Heart left ventricle (tissue), 16 donors: ENCODE data around the gene DDHD1. TPM values are rescaled to one million over a fixed set of nuclear protein-coding genes. Genes with fewer than 3 reads are reported as not detected.

Experiments used
- ATAC-seq, 4 donors: fragments of 200-7000 bp; cut with Tn5 transposase; one replicate each; pipeline ENCODE4 v1.9.1; 2020 to 2022; ENCODE audit warnings: moderate library complexity in 4 of 4, mild to moderate bottlenecking in 3 of 4, moderate number of reproducible peaks in 1 of 4
- DNase-seq, 5 donors: peaks; one replicate each; pipeline ENCODE4 v3.0.0-alpha.2; 2020
- H3K27ac ChIP-seq, 12 donors: fragments of 200-600 bp; sonication (generic) in 4 of 12; one replicate each; pipeline versions ENCODE4 v1.5.0 to v1.8.0; 2016 to 2022; ENCODE audit warnings: mild to moderate bottlenecking in 2 of 12
- H3K27me3 ChIP-seq, 9 donors: fragments of 200-600 bp; sonication (generic) in 2 of 9; one replicate each; pipeline versions ENCODE4 v1.5.1 to v1.8.0; 2016 to 2022; ENCODE audit warnings: mild to moderate bottlenecking in 3 of 9
- H3K36me3 ChIP-seq, 9 donors: fragments of 200-600 bp; sonication (generic) in 2 of 9; one replicate each; pipeline versions ENCODE4 v1.5.0 to v1.8.0; 2018 to 2022; ENCODE audit warnings: mild to moderate bottlenecking in 2 of 9
- H3K4me1 ChIP-seq, 12 donors: fragments of 200-600 bp; sonication (generic) in 4 of 12; one replicate each; pipeline versions ENCODE4 v1.5.0 to v1.8.0; 2016 to 2022; ENCODE audit warnings: mild to moderate bottlenecking in 3 of 12
- H3K4me3 ChIP-seq, 12 donors: fragments of 200-600 bp; sonication (generic) in 4 of 12; one replicate each; pipeline versions ENCODE4 v1.5.0 to v1.8.0; 2017 to 2022; ENCODE audit warnings: mild to moderate bottlenecking in 9 of 12, moderate library complexity in 4 of 12
- H3K9me3 ChIP-seq, 12 donors: fragments of 200-600 bp; sonication (generic) in 4 of 12; one replicate each; pipeline versions ENCODE4 v1.5.0 to v1.8.0; 2016 to 2022; ENCODE audit warnings: mild to moderate bottlenecking in 1 of 12
- CTCF ChIP-seq, 12 donors: fragments of 200-600 bp; sonication (generic) in 4 of 12; IDR thresholded peaks; one replicate each; pipeline versions ENCODE4 v1.5.0 to v1.8.0; 2018 to 2022; ENCODE audit warnings: antibody characterized with exemption in 12 of 12, mild to moderate bottlenecking in 5 of 12
- POLR2A ChIP-seq, 2 donors: fragments of 450-650 bp; IDR thresholded peaks; one replicate each; pipeline ENCODE4 v1.6.1; 2017; ENCODE audit warnings: antibody characterized with exemption in 2 of 2, mild to moderate bottlenecking in 2 of 2, moderate library complexity in 2 of 2
- WGBS, 4 donors: extraction: QIAGEN DNeasy Blood & Tissue Kit in 2 of 4; methylation state at CpG; one replicate each; pipeline versions ENCODE4 v1.1.5 to v1.1.7; 2013 to 2018; 5-methylcytosine and 5-hydroxymethylcytosine counted together
- intact Hi-C, 10 donors: fragments of 100-400 bp; cut with DNase I; formaldehyde crosslinking; loops; one replicate each; pipeline versions ENCODE4 v1.11.1 to v1.14.2; 2022
- polyA plus RNA-seq, 2 donors: library from polyadenylated mRNA; stranded (reverse); fragments of 200-250 nt; gene quantifications; one replicate each; pipeline ENCODE4 v1.2.3, GENCODE V29; 2013
- total RNA-seq, 9 donors: library from RNA; depleted of rRNA in 2 of 9; stranded (reverse); fragments of >200 nt in 2 of 9; fragmentation: NEBNext Ultra II Directional in 3 of 9; extraction: Animal tissue kit (Norgen Biotek cat#: 25700) in 3 of 9; gene quantifications; one replicate each; pipeline versions ENCODE4 v1.1.0 to v1.2.4, GENCODE V29; 2016 to 2023
- donor health status: ischemic (EF 13 %, LVEDD 7.1; RV severe dilation, severe dysfunction).
- donor health status: healthy with polysubstance abuse.
- donor health status: DM: no; HTN: yes; CAD: no.
- donor health status: DM: no; HTN: no; CAD: no.
- donor health status: ischemic (EF 25% LVEDD 6.9; RV normal size, moderate dysfunction).
- donor health status: ischemic (EF 25% LVEDD 5.7; RV mildly dilated, moderate dysfunction).
- donor health status: healthy.
- donor health status: DM: yes; HTN: yes; CAD: no.
- donor health status: ischemic (EF 35%, LVEDD 5.7; RV mildly dilated, moderate dysfunction).
- donor health status: nonischemic (EF 11% LVEDD 7.7; RV severe dilation, severe dysfunction).
- donor health status: DM: yes; HTN: yes; CAD: no.
- donor health status: PGD.
- donor health status: ischemic (EF 29% LVEDD 5.4; RV normal size, mild dysfunction).
- donor health status: nonischemic (EF 23%, LVEDD 6.1; RV moderate dilation, normal function).

DDHD1 gene
- total and polyA plus RNA-seq, 11 donors: 3.5 to 12.1 (median 7.0) TPM

GRCh38 chr14:53027041-53027440 is 126.1 kb downstream of the DDHD1 start:
- Histone ChIP-seq H3K4me3 (no peak overlapping the region), H3K36me3 (no peaks in the 10 kb centered on the region), H3K4me1 (peaks cover 0 to 11% (median 8%) of the 10 kb centered on the region in 12 donors), H3K27ac (no peak overlapping the region), H3K9me3 (no peaks in the 10 kb centered on the region), H3K27me3 (no peaks in the 10 kb centered on the region)
- TF ChIP-seq POLR2A (IDR thresholded peaks at IDR 0.05) (no peak), CTCF (IDR thresholded peaks at IDR 0.05) (no peak)
- WGBS, 4 donors: 0 to 81% (median 25%) methylated on average over 1 of the region's 1 CpG
- ATAC-seq (no peak), DNase-seq (no peak)
- intact Hi-C loops: no loop called here

GRCh38 chr14:53023325-53023724 is 129.8 kb downstream of the DDHD1 start:
- 97 to 100% (median 98%) methylated on average over 3 of the region's 3 CpGs for WGBS, 4 donors
- intact Hi-C loops: no loop called here
- TF ChIP-seq CTCF (IDR thresholded peaks at IDR 0.05) (no peak), POLR2A (IDR thresholded peaks at IDR 0.05) (no peak)

GRCh38 chr14:53022593-53022992 is 130.5 kb downstream of the DDHD1 start:
- Histone ChIP-seq H3K4me3 (no peak overlapping the region), H3K4me1 (peaks cover 0 to 2% (median 0%) of the 10 kb centered on the region in 12 donors), H3K27me3 (no peaks in the 10 kb centered on the region), H3K9me3 (no peaks in the 10 kb centered on the region), H3K27ac (no peak overlapping the region), H3K36me3 (no peaks in the 10 kb centered on the region)
- TF ChIP-seq CTCF (IDR thresholded peaks at IDR 0.05) (no peak), POLR2A (IDR thresholded peaks at IDR 0.05) (no peak)
- DNase-seq: no peak
- intact Hi-C loops: no loop called here
- no peak for ATAC-seq
- WGBS, 4 donors: 91 to 99% (median 93%) methylated on average over 3 of the region's 3 CpGs

More at GRCh38 chr14:53023325-53023724, 129.8 kb downstream of the DDHD1 start:
- no peaks in the 10 kb centered on the region for H3K9me3 ChIP-seq
- ATAC-seq: no peak
- no peak for DNase-seq
- H3K4me3 ChIP-seq: no peak overlapping the region
- H3K27ac ChIP-seq: no peak overlapping the region
- H3K27me3 ChIP-seq: no peaks in the 10 kb centered on the region
- H3K4me1 ChIP-seq: no peaks in the 10 kb centered on the region
- no peaks in the 10 kb centered on the region for H3K36me3 ChIP-seq

GRCh38 chr14:53020193-53020932 is 132.8 kb downstream of the DDHD1 start:
- ATAC-seq: no peak
- H3K27me3 ChIP-seq: no peaks in the 10 kb centered on the region
- H3K4me1 ChIP-seq: peaks cover 0 to 9% (median 0%) of the 10 kb centered on the region in 12 donors
- no peak for DNase-seq
- TF ChIP-seq CTCF (IDR thresholded peaks at IDR 0.05) (no peak), POLR2A (IDR thresholded peaks at IDR 0.05) (no peak)
- H3K4me3 ChIP-seq: no peak overlapping the region
- intact Hi-C loops: no loop called here
- H3K27ac ChIP-seq: no peak overlapping the region
- no peaks in the 10 kb centered on the region for H3K9me3 ChIP-seq
- H3K36me3 ChIP-seq: no peaks in the 10 kb centered on the region
- 78 to 86% (median 84%) methylated on average over 5 of the region's 5 CpGs for WGBS, 4 donors
